KMS-11 (cell line): Measurements from ENCODE around the gene ALKBH2.

Experiments
- H2AFZ ChIP-seq: fragments of 200-600 bp; sonication (generic); 2 replicates; pipeline ENCODE4 v1.6.1; 2016; ENCODE audit warnings: antibody characterized with exemption, mixed run types, low read depth
- H3K27ac ChIP-seq: fragments of 200-600 bp; sonication (generic); 2 replicates; pipeline ENCODE4 v1.6.1; 2016; ENCODE audit warnings: mild to moderate bottlenecking, mixed run types
- H3K27me3 ChIP-seq: fragments of 200-600 bp; sonication (generic); 2 replicates; pipeline ENCODE4 v1.6.1; 2017; ENCODE audit warnings: mild to moderate bottlenecking, low read depth, mixed run types, moderate library complexity; ENCODE audit not compliant: insufficient read depth
- H3K36me3 ChIP-seq: fragments of 200-600 bp; sonication (generic); 2 replicates; pipeline ENCODE4 v1.6.1; 2017; ENCODE audit warnings: mild to moderate bottlenecking, mixed run types; ENCODE audit not compliant: insufficient read depth
- H3K4me1 ChIP-seq: fragments of 200-600 bp; sonication (generic); 2 replicates; pipeline ENCODE4 v1.6.1; 2016; ENCODE audit warnings: mild to moderate bottlenecking, low read depth, mixed run types; ENCODE audit not compliant: poor library complexity, severe bottlenecking
- H3K4me2 ChIP-seq: fragments of 200-600 bp; sonication (generic); 2 replicates; pipeline ENCODE4 v1.7.0; 2016; ENCODE audit warnings: mild to moderate bottlenecking, mixed run types
- H3K4me3 ChIP-seq: fragments of 200-600 bp; sonication (generic); IDR thresholded peaks from 2 replicates; pipeline ENCODE4 v1.6.1; 2017; ENCODE audit warnings: low read depth, low read length, mixed read lengths; ENCODE audit not compliant: insufficient read depth
- H3K79me2 ChIP-seq: fragments of 200-600 bp; sonication (generic); 2 replicates; pipeline ENCODE4 v1.6.1; 2016; ENCODE audit warnings: low read depth, mixed run types; ENCODE audit not compliant: insufficient read depth
- H3K9ac ChIP-seq: fragments of 200-600 bp; sonication (generic); 2 replicates; pipeline ENCODE4 v1.6.1; 2016; ENCODE audit warnings: mild to moderate bottlenecking, mixed run types
- H4K20me1 ChIP-seq: fragments of 200-600 bp; sonication (generic); 2 replicates; pipeline ENCODE4 v1.6.1; 2016; ENCODE audit warnings: mild to moderate bottlenecking, mixed run types; ENCODE audit not compliant: insufficient read depth
- TF ChIP-seq, protein P1 (sequence below): fragments of 200-600 bp; sonication (generic); conservative IDR thresholded peaks from 2 replicates; pipeline ENCODE4 v1.6.1; 2017; ENCODE audit warnings: low read depth, mild to moderate bottlenecking, antibody characterized with exemption, low read length, moderate library complexity, mixed read lengths

Gene ALKBH2

DNA sequence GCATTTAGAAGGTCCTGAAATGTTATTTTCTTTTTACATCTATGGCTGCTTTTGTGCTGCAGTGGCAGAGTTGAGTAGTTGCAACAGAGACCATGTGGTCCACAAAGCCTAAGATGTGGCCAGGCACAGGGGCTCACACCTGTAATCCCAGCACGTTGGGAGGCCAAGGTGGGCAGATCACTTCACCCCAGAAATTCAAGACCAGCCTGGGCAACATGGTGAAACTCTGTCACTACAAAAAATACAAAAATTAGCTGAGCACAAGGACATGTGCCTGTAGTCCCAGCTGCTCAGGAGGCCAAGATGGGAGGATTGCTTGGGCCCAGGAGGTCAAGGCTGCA, 27.4 kb downstream of the ALKBH2 start:
- no peaks in the 10 kb centered on the region for H3K36me3 ChIP-seq
- no peaks in the 10 kb centered on the region for H3K27me3 ChIP-seq
- TF ChIP-seq, protein P1, sequence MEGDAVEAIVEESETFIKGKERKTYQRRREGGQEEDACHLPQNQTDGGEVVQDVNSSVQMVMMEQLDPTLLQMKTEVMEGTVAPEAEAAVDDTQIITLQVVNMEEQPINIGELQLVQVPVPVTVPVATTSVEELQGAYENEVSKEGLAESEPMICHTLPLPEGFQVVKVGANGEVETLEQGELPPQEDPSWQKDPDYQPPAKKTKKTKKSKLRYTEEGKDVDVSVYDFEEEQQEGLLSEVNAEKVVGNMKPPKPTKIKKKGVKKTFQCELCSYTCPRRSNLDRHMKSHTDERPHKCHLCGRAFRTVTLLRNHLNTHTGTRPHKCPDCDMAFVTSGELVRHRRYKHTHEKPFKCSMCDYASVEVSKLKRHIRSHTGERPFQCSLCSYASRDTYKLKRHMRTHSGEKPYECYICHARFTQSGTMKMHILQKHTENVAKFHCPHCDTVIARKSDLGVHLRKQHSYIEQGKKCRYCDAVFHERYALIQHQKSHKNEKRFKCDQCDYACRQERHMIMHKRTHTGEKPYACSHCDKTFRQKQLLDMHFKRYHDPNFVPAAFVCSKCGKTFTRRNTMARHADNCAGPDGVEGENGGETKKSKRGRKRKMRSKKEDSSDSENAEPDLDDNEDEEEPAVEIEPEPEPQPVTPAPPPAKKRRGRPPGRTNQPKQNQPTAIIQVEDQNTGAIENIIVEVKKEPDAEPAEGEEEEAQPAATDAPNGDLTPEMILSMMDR: no peak
- H3K4me1 ChIP-seq: no peaks in the 10 kb centered on the region
- H4K20me1 ChIP-seq: no peaks in the 10 kb centered on the region
- no peak overlapping the region for H3K4me2 ChIP-seq
- H2AFZ ChIP-seq: no peak overlapping the region
- H3K9ac ChIP-seq: no peak overlapping the region
- no peaks in the 10 kb centered on the region for H3K79me2 ChIP-seq
- no peak overlapping the region for H3K4me3 ChIP-seq
- no peak overlapping the region for H3K27ac ChIP-seq

- no peak overlapping the region for H2AFZ ChIP-seq
- no peaks in the 10 kb centered on the region for H3K27me3 ChIP-seq
- H3K36me3 ChIP-seq: no peaks in the 10 kb centered on the region
- TF ChIP-seq, protein P1: no peak
- H3K79me2 ChIP-seq: no peaks in the 10 kb centered on the region
- no peaks in the 10 kb centered on the region for H4K20me1 ChIP-seq
- H3K4me3 ChIP-seq: no peak overlapping the region
- H3K27ac ChIP-seq: no peak overlapping the region
- H3K9ac ChIP-seq: no peak overlapping the region
- no peak overlapping the region for H3K4me2 ChIP-seq
- no peaks in the 10 kb centered on the region for H3K4me1 ChIP-seq
These were observed 28.0 kb downstream of the ALKBH2 start for GRCh38 chr12:109065154-109065852.

- Histone ChIP-seq H4K20me1 (no peaks in the 10 kb centered on the region), H3K4me1 (no peaks in the 10 kb centered on the region)
- TF ChIP-seq, protein P1: no peak
These were observed 29.1 kb downstream of the ALKBH2 start for GRCh38 chr12:109064143-109064542.

GRCh38 chr12:109058773-109059172, 34.5 kb downstream of the ALKBH2 start:
- Histone ChIP-seq H3K9ac (no peak overlapping the region), H3K4me2 (no peak overlapping the region), H3K36me3 (no peaks in the 10 kb centered on the region), H2AFZ (no peak overlapping the region), H3K4me1 (peaks cover 9% of the 10 kb centered on the region), H3K27me3 (no peaks in the 10 kb centered on the region), H4K20me1 (no peaks in the 10 kb centered on the region), H3K79me2 (no peaks in the 10 kb centered on the region), H3K27ac (no peak overlapping the region), H3K4me3 (no peak overlapping the region)
- TF ChIP-seq, protein P1: no peak

More at GRCh38 chr12:109064143-109064542, 29.1 kb downstream of the ALKBH2 start:
- no peak overlapping the region for H3K9ac ChIP-seq
- H3K79me2 ChIP-seq: no peaks in the 10 kb centered on the region
- no peaks in the 10 kb centered on the region for H3K27me3 ChIP-seq
- H3K27ac ChIP-seq: no peak overlapping the region
- H2AFZ ChIP-seq: no peak overlapping the region
- no peaks in the 10 kb centered on the region for H3K36me3 ChIP-seq
- no peak overlapping the region for H3K4me2 ChIP-seq
- H3K4me3 ChIP-seq: no peak overlapping the region
